GM19035 (cell line): ENCODE results near the gene TRAK1.

ENCODE experiments used
- ATAC-seq: cut with Tn5 transposase; IDR thresholded peaks from one replicate; pipeline ENCODE4 v1.9.1; 2021; ENCODE audit not compliant: unreplicated experiment

Gene TRAK1

GRCh38 chr3:42149975-42150374 lies 58.8 kb downstream of the TRAK1 start:
- ATAC-seq, result no peak

DNA sequence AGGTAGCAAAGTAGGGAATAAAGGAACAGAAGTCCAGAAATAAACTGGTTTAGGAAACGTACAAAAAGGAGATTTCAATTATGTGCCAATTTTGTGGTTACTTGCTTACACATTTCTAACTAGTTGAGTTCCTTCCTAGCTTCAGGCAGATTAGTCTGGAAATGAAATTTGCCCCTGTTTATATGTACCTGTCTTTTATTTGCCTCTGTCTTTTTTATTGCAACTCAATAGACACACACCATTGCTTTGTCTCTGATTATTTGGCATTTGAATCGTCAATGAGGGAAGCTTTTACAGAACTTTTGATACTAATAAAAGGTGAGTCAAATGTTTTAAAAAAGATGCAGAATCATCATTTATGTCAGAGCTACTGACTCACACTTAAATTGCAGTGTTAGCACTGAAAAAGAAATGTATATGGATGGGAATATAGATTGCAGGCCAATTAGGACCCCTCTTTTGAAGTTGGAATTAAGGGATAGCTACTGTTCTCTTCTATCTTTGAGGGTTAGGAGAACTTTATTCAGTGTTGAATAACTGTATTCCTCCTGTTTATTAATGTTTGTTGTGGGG lies 60.5 kb downstream of the TRAK1 start:
- no peak for ATAC-seq

DNA sequence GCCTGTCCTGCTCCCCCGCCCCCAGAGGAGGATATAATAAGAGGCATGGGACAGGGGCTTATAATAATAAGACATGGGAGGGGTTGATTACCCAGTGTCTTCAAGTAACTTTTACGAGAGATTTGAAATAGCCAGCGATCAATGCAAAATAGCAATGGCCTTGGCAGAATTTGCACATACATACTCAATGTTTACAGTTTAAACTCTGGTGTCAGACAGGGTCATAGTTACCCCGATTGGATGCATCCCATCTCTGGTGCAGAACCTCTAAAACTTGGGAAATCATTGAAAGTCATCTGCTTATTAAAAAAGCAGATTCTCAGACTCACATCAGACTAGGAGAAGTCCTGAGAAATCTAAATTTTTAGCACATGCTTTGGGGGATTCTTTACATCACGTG lies 61.0 kb downstream of the TRAK1 start:
- no peak for ATAC-seq

DNA sequence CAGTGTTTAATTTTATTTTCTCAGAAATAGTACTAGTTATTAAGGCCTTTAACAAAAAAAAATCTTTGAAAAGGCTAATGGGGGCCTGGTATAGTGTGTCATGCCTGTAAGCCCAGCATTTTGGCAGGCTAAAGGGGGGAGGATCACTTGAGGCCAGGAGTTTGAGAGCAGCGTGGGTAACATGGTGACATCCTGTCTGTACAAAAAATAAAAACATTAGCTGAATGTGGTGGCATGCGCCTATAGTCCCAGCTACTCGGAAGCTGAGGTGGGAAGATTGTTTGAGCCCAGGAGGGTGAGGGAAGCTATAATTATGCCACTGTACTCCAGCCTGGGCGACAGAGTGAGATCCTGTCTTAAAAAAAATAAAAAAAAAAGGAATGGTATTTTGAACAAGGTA lies 61.9 kb downstream of the TRAK1 start:
- no peak for ATAC-seq

DNA sequence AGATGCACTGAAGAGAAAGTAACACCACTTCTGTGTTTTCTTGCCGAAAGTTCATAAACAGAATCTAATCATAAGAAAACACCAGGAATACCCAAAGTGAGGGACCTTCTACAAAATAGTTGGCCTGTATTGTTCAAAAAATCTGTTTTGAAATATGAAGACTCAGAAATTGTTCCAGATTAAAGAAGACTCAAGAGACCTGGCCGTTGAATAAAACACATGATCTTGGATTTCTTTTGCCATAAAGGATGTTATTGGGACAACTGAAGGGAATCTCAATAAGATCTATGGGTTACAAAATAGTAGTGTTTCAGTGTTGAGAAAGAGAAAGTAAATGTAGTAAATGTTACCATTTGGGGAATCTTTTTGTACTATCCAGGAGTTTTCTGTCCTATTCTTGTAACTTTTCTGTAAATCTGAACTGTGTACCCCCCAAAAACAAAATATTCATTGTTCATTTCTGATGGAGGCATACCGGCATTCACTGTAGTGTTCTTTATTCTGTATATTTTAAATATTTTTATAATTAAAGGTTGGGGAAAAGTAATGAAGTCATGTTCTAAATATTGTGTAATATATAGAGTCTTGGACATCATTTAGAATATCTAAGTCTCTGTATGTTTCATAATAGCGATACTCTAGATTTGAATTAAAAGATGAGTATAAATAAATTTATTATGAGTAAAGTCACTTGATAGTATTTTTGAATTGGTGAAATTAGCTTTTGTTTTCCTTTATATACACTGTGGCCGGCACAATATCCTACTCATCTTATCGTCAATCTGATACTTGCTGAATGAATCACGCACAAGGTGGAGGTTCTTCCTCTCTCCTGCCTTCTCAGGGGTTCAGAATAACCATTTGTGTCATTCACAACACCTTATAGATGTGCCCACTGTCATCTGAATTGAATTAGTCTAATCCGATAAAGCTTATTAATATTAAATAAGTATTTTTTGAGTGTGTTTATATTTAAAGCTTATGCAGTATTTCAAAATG lies 66.7 kb downstream of the TRAK1 start:
- ATAC-seq, result no peak

- no peak for ATAC-seq
Observed at GRCh38 chr3:42159147-42159546, 68.0 kb downstream of the TRAK1 start.

DNA sequence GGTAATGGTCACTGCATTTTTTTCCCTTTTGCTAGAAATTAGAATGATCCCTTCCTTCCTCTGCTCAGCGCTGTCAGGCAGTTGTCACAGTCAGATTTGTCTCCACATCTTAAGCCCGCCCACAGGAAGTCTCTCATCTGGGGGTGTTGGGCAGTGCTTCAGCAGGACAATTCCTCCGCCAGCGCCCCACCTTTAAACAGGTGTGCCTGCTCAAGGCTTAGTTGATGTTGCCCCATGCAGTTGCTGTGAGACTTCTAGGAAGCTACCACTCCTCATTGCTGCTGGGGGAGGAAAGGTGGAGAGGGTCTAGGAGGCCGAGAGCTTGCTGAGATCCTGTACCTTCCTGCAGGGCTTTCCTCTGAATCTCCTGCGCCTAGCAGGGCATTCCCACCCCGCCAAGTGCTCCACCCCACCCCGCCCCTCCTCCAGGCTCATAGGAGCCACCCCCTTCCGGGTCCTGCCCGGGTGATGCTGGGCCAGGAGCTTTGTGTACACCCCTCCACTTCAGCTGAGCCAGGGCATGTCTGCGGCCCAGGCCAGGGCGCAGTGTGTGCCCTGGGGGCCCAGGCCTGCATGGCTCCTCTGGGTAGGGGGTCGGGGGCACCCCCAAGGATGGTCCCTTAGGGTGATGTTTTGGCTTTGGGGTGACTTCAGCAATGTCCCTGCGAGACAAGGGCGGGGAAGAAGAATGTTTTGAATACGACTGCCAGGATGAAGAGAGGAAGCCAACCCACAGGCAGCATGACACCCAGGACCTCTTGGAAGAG lies 68.7 kb downstream of the TRAK1 start:
- peak; percentile 67 for ATAC-seq

GRCh38 chr3:42161050-42161935 lies 70.1 kb downstream of the TRAK1 start:
- ATAC-seq, result no peak

GRCh38 chr3:42162462-42162861 lies 71.3 kb downstream of the TRAK1 start:
- ATAC-seq, result no peak

DNA sequence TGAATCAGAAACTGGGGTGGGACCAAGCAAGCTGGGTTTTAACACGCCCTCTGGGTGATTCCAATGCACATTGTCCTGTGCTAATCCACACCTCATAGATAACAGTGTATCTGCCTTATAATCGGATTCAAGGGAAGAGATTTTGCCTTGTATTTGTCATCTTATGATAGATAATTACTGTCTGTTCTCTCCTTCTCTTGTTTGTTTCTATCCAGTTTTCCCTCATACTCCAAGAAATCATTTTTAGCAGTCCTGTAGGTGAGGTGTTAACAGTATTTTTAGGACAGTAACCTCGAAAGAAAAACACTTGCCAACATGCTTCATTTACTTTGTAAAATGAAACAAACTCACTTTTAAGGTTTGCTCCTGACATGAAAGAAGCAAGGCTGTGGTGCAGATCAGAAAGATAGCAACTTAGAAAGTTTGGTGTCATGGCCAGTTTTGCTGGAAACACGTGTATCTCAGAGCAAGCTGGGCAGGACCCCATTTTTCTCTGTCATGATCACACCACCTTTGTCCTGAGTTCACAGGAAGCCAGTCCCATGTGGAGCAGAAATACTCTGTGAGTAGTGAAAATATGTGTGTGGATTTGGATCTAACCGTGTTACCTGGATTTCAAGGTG lies 72.6 kb downstream of the TRAK1 start:
- ATAC-seq, result no peak

- ATAC-seq, result no peak
Observed at GRCh38 chr3:42164656-42165055, 73.5 kb downstream of the TRAK1 start.

DNA sequence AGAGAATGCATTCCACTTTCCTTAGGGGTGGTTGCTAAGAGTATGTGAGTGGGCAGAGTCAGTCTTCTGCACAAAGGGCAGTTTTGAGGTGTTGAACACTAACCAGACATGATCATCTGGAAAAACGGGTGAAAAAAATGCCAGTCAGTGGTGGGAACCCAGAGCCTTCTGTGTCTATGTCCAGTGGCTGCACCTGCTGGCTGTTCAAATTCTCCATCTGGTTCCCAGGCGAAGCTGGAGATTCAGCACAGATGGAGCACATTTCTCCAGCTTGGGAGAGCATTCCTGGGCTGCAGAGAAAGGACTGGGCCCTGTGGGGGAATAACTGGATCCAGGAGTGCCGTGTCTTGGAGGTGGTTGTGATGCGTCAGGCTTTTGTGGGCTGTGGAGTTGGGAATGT lies 74.1 kb downstream of the TRAK1 start:
- no peak for ATAC-seq

DNA sequence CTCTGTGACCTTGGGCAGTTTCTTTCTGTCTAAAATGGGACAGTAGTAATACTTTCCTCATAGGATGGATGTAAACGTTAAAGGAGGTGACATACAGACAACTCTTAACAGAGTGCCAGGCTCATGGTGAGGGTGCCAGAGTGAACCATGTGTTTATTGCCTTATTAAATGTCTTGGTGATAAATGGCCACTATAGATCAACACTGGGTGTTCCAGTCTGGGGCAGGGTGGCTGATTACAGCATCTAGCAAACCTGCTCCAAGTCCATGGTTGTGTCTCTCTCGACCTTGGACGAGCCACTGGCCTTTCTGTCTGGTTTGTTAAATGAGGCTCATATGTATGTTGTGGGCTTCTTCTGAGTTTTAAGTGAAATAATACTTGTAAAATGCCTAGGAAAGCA lies 75.1 kb downstream of the TRAK1 start:
- ATAC-seq, result no peak

DNA sequence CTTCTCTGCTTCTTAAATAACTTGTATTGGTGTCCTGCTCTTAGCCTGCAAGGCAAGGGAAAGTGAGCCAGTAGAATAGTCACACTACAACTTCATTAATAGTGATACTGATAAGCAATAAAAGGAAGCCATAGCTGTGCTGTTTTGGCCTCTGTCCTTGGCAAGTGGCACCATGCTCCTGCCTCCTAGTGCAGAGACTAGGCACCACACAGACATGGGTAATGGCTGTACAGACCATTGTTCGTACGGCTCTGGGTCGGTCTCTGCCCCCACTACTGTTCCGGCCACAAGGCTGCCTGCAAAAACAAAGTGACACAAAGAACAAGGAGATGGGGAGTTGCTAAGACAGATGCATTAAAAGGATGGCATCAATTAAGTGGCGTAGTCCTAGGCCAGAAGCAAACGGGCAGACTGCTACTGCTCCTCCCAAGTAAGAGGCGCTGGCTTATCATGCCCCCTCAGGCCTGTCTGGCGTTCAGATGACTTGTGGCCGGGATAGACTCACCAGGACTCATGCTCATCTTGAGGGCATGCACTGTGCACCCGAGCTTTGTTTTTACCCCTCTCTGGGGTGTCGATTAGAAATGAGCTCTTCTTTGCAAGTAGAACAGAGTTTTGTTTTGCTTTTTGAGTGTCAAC lies 75.6 kb downstream of the TRAK1 start:
- no peak for ATAC-seq

DNA sequence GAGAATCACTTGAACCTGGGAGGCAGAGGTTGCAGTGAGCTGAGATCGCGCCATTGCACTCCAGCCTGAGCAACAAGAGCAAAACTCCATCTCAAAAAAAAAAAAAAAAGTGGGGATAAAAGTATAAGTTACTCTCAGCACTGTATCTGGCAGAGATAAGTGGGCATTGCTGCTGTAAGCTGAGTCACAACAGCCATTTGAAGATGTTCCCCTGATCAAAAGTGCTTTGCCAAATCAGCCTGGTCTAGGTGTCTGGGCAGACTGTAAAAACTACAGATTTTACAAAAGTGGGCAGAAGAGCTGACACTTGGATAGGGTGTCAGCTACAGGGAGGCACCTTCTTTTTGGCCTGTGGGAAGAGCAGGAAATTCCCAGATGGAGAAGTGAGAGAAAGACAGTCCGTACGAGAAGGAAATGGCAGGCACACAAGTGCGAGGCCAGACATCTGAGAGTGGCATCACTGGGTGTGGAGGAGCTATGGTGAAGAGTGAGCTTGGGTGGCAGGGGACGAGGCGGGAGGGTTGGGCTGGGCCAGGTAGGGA lies 78.5 kb downstream of the TRAK1 start:
- ATAC-seq, result no peak

DNA sequence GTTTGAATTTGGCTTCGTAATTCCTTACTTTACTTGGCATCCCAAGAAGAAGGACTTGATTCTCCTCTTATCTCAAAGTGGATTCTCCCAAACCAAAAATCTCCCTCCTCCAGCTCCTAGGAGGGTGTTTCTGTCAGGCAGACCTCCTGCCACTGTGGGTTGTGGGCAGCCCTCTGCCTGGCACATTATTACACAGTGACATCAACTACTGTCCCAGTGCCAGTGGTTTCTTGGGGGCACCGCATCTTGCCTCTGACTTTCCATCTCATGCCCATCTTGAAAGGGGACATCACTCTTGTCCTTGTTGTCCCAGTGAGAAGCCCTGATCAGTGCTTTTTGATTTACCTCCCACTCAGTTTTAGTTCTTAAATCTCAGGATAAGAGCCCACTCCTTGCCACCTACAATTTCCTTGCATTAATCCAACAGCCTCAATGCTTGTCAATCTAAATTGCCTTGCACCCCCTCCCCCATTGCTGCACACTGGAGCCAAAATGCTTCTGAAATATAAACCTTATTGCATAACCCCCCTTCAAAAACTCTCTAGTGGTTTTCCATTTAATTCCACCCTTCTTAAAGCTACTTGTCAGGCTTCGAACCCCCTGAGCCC lies 81.0 kb downstream of the TRAK1 start:
- no peak for ATAC-seq

GRCh38 chr3:42173307-42173706 lies 82.2 kb downstream of the TRAK1 start:
- no peak for ATAC-seq

- no peak for ATAC-seq
Observed at GRCh38 chr3:42174679-42175385, 83.7 kb downstream of the TRAK1 start.
